ENCODE data around the gene ZNF660.

The ZNF660 gene

DNA sequence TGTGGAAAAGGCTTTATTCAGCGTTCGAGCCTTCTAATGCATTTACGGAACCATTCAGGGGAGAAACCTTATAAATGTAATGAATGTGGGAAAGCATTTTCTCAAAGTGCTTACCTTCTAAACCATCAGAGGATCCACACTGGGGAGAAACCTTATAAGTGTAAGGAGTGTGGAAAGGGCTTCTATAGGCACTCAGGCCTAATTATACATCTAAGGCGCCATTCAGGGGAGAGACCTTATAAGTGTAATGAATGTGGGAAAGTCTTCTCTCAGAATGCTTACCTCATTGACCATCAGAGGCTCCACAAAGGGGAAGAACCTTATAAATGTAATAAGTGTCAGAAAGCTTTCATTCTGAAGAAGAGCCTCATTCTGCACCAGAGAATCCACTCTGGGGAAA lies 57.6 kb downstream of the ZNF660 start:
- DNase-seq = no peak

DNA sequence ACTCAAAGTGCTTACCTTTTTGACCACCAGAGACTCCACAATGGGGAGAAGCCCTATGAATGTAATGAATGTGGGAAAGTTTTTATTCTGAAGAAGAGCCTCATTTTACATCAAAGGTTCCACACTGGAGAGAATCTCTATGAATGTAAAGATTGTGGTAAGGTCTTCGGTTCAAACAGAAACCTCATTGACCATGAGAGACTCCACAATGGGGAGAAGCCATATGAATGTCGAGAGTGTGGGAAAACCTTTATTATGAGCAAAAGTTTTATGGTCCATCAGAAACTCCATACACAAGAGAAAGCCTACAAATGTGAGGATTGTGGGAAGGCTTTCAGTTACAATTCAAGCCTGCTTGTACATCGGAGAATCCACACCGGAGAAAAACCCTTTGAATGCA lies 58.3 kb downstream of the ZNF660 start:
- no peak for DNase-seq

- DNase-seq = no peak
These were observed 63.0 kb downstream of the ZNF660 start for GRCh38 chr3:44647771-44648170.

- peak; percentile 71 for DNase-seq
These were observed 63.9 kb downstream of the ZNF660 start, which contains the start of gene ZNF35 for GRCh38 chr3:44648564-44649229. TSS of gene ZNF35 (plus strand) at chr3:44648732. CDS start at chr3:44651068, 2,336 bp downstream.

Data from NCI-H748 treated with DMSO at 0.1 percent for 48 hours (cell line).